ENCODE results near the gene AFG1L.

AFG1L gene

GRCh38 chr6:108549241-108549640, 254.4 kb downstream of the AFG1L start:
- Histone ChIP-seq H3K27ac (replicated peaks) (no peak overlapping the region), H3K27me3 (ENCODE audit: insufficient read depth, poor library complexity, severe bottlenecking) (no peaks in the 10 kb centered on the region), H3K4me3 (replicated peaks; ENCODE audit: insufficient read depth, low read length) (no peak overlapping the region)
- TF ChIP-seq REST (IDR thresholded peaks at IDR 0.05; ENCODE audit: insufficient replicate concordance, low read depth) (no peak), GABPA (IDR thresholded peaks at IDR 0.05; ENCODE audit: low read depth) (no peak), SPI1 (IDR thresholded peaks at IDR 0.05; ENCODE audit: borderline replicate concordance, low read depth) (no peak), POLR2AphosphoS5 (IDR thresholded peaks at IDR 0.05; ENCODE audit: low read depth) (no peak), CTCF (IDR thresholded peaks at IDR 0.05; ENCODE audit: insufficient read depth, low read length) (no peak)
- DNase-seq (ENCODE audit: low read depth in 1 of 2, low spot score in 1 of 2): no peak

GRCh38 chr6:108549741-108550140, 254.9 kb downstream of the AFG1L start:
- Histone ChIP-seq H3K27ac (replicated peaks) (no peak overlapping the region), H3K4me3 (replicated peaks; ENCODE audit: insufficient read depth, low read length) (no peak overlapping the region), H3K27me3 (ENCODE audit: insufficient read depth, poor library complexity, severe bottlenecking) (no peaks in the 10 kb centered on the region)
- TF ChIP-seq REST (IDR thresholded peaks at IDR 0.05; ENCODE audit: insufficient replicate concordance, low read depth): no peak
- TF ChIP-seq GABPA (IDR thresholded peaks at IDR 0.05; ENCODE audit: low read depth): no peak
- no peak for TF ChIP-seq CTCF (IDR thresholded peaks at IDR 0.05; ENCODE audit: insufficient read depth, low read length)
- no peak for TF ChIP-seq SPI1 (IDR thresholded peaks at IDR 0.05; ENCODE audit: borderline replicate concordance, low read depth)
- no peak for TF ChIP-seq POLR2AphosphoS5 (IDR thresholded peaks at IDR 0.05; ENCODE audit: low read depth)
- no peak for DNase-seq (ENCODE audit: low read depth in 1 of 2, low spot score in 1 of 2)

GRCh38 chr6:108550256-108550655, 255.4 kb downstream of the AFG1L start:
- TF ChIP-seq CTCF (IDR thresholded peaks at IDR 0.05; ENCODE audit: insufficient read depth, low read length) (no peak), GABPA (IDR thresholded peaks at IDR 0.05; ENCODE audit: low read depth) (no peak), POLR2AphosphoS5 (IDR thresholded peaks at IDR 0.05; ENCODE audit: low read depth) (no peak), REST (IDR thresholded peaks at IDR 0.05; ENCODE audit: insufficient replicate concordance, low read depth) (no peak), SPI1 (IDR thresholded peaks at IDR 0.05; ENCODE audit: borderline replicate concordance, low read depth) (no peak)
- Histone ChIP-seq H3K4me3 (replicated peaks; ENCODE audit: insufficient read depth, low read length) (no peak overlapping the region), H3K27ac (replicated peaks) (no peak overlapping the region), H3K27me3 (ENCODE audit: insufficient read depth, poor library complexity, severe bottlenecking) (no peaks in the 10 kb centered on the region)
- no peak for DNase-seq (ENCODE audit: low read depth in 1 of 2, low spot score in 1 of 2)

Measured in HL-60 (cell line).